ENCODE data around the gene SUCLA2.

DNA sequence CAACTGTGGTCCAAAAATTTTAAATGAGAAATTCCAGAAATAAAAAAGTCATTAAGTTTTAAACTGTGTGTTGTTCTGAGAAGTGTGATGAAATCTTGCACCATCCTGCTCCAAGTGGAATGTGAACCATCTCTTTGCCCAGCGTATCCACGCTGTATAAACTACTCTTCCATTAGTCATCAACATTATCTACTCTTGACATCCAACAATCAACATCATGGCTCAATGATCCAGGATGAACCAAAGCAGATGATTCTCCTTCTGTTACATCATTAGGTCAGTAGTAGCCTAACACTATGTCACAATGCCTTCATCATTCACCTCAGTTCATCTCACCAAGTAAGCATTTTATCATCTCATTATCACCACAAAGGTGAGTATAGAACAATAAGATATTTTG is 55.3 kb downstream of the SUCLA2 start:
- TF ChIP-seq, protein P1, sequence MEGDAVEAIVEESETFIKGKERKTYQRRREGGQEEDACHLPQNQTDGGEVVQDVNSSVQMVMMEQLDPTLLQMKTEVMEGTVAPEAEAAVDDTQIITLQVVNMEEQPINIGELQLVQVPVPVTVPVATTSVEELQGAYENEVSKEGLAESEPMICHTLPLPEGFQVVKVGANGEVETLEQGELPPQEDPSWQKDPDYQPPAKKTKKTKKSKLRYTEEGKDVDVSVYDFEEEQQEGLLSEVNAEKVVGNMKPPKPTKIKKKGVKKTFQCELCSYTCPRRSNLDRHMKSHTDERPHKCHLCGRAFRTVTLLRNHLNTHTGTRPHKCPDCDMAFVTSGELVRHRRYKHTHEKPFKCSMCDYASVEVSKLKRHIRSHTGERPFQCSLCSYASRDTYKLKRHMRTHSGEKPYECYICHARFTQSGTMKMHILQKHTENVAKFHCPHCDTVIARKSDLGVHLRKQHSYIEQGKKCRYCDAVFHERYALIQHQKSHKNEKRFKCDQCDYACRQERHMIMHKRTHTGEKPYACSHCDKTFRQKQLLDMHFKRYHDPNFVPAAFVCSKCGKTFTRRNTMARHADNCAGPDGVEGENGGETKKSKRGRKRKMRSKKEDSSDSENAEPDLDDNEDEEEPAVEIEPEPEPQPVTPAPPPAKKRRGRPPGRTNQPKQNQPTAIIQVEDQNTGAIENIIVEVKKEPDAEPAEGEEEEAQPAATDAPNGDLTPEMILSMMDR (IDR thresholded peaks at IDR 0.05; ENCODE audit: insufficient read depth, low read depth, low read length): no peak
- no peak for TF ChIP-seq EZH2 (IDR thresholded peaks at IDR 0.05; ENCODE audit: insufficient read depth, low read length)

Measured in astrocyte (in vitro differentiated cells and primary cell).